CD4-positive, alpha-beta T cell treated with Interleukin-6 for 4 hours (primary cell): ENCODE results near the gene MADD.

Experiments
- DNase-seq: peaks from one replicate; pipeline ENCODE4 v3.0.0-alpha.2; 2020; ENCODE audit warnings: mixed read lengths

The MADD gene

GRCh38 chr11:47360341-47360740, 90.4 kb downstream of the MADD start:
- DNase-seq: no peak

- DNase-seq: no peak
Observed at GRCh38 chr11:47361419-47361818, 91.5 kb downstream of the MADD start.

GRCh38 chr11:47366020-47366490, 96.1 kb downstream of the MADD start:
- no peak for DNase-seq

- no peak for DNase-seq
Observed at GRCh38 chr11:47369676-47370075, 99.7 kb downstream of the MADD start.

- DNase-seq: no peak
Observed at GRCh38 chr11:47372422-47372821, 102.5 kb downstream of the MADD start.

- peak; percentile 92 for DNase-seq
Observed at GRCh38 chr11:47373876-47374719, 104.2 kb downstream of the MADD start.

GRCh38 chr11:47374720-47375019, 104.7 kb downstream of the MADD start:
- no peak for DNase-seq

GRCh38 chr11:47375020-47375419, 105.1 kb downstream of the MADD start:
- no peak for DNase-seq

GRCh38 chr11:47375546-47376085, 105.7 kb downstream of the MADD start:
- DNase-seq: no peak

GRCh38 chr11:47376107-47376524, 106.2 kb downstream of the MADD start:
- DNase-seq: no peak

- DNase-seq: no peak
Observed at GRCh38 chr11:47376525-47377371, 106.8 kb downstream of the MADD start.

GRCh38 chr11:47377571-47378009, 107.7 kb downstream of the MADD start:
- DNase-seq: no peak

GRCh38 chr11:47378010-47378835, 108.3 kb downstream of the MADD start, which contains the start of gene SPI1:
Gene SPI1, minus strand, starts transcription at chr11:47378547. Its CDS starts 194 bp downstream, at chr11:47378353.
- DNase-seq: no peak

GRCh38 chr11:47378836-47379170, 108.9 kb downstream of the MADD start:
- DNase-seq: no peak

- DNase-seq: no peak
Observed at GRCh38 chr11:47379317-47379716, 109.4 kb downstream of the MADD start.
